Esophagus (tissue), 2 donors: ENCODE results near the gene RNF213. TPM values are rescaled to one million over a fixed set of nuclear protein-coding genes. Genes with fewer than 3 reads are reported as not detected.

Experiments
- H3K27ac ChIP-seq, 2 donors: one replicate each; pipeline ENCODE4 v1.5.1; 2013; ENCODE audit warnings: low read depth in 2 of 2, mild to moderate bottlenecking in 2 of 2, inconsistent platforms in 1 of 2, low read length in 1 of 2, moderate library complexity in 1 of 2
- H3K27me3 ChIP-seq, 2 donors: one replicate each; pipeline ENCODE4 v1.6.1; 2013; ENCODE audit warnings: low read length in 2 of 2, control low read depth in 1 of 2, mild to moderate bottlenecking in 1 of 2; ENCODE audit not compliant: insufficient read depth in 2 of 2, control insufficient read depth in 1 of 2
- H3K36me3 ChIP-seq, 2 donors: one replicate each; pipeline ENCODE4 v1.6.1; 2013; ENCODE audit warnings: low read length in 1 of 2; ENCODE audit not compliant: control insufficient read depth in 2 of 2, insufficient read depth in 2 of 2
- H3K4me1 ChIP-seq, 2 donors: one replicate each; pipeline ENCODE4 v1.6.1; 2013; ENCODE audit warnings: low read length in 1 of 2; ENCODE audit not compliant: control insufficient read depth in 2 of 2, insufficient read depth in 2 of 2
- H3K4me3 ChIP-seq, 2 donors: one replicate each; pipeline ENCODE4 v1.5.1; 2013; ENCODE audit warnings: low read length in 2 of 2, mild to moderate bottlenecking in 2 of 2, low read depth in 1 of 2, moderate library complexity in 1 of 2
- H3K9me3 ChIP-seq, 2 donors: one replicate each; pipeline ENCODE4 v1.6.1; 2013; ENCODE audit warnings: mild to moderate bottlenecking in 2 of 2, low read depth in 1 of 2, low read length in 1 of 2, moderate library complexity in 1 of 2; ENCODE audit not compliant: control insufficient read depth in 2 of 2, insufficient read depth in 1 of 2
- WGBS, 2 donors: extraction: QIAGEN DNeasy Blood & Tissue Kit; methylation state at CpG; one replicate each; pipeline ENCODE4 v1.1.7; 2013; 5-methylcytosine and 5-hydroxymethylcytosine counted together
- polyA plus RNA-seq, 2 donors: library from polyadenylated mRNA; stranded (reverse); fragments of 200-250 nt; gene quantifications; one replicate each; pipeline ENCODE4 v1.2.3, GENCODE V29; 2013
- donor health status: healthy with polysubstance abuse.
- donor health status: Bipolar disorder and iron deficiency.

Gene RNF213
- polyA plus RNA-seq, 2 donors = 17.9 to 54.7 TPM

DNA sequence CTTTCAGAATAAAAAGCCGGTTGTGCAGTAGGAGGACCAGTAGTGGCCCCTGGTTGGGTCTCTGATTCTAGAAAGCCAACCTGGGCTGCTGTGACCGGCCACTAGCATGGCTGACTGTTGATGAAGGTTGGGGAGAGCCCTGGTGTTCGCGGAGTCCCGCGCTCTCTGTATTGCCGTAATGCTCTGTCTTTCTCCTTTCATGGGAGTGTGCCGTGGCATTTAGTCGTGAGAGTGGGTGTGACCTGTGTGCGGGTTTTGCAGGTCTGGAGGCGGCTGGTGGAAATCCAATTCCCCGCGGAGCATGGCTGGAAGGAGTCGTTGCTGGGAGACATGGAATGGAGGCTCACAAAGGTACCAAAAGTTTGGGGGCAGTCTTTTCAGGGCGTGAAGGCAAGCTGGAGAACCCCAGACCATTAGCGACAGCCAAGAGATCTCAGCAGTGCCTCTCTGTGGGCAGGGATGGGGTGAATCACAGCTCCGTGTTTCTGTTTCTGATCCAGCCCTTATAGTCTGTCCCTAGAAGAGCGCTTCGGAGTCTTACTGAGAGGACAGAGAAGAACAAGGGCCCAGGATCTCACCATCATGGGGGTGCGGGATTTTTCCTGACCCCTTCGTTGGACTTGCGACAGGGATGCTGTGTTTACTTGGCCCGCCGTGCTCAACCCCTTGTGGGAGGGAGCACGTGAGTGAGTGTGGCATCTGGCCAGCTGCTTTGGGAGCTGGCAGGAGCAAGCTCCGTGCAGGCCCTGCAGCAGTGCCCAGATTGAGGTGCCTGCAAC is 56.5 kb downstream of the RNF213 start:
- Histone ChIP-seq H3K36me3 (peaks cover 9 to 47% of the 10 kb centered on the region in 2 donors), H3K4me1 (no peaks in the 10 kb centered on the region), H3K9me3 (no peaks in the 10 kb centered on the region), H3K27me3 (no peaks in the 10 kb centered on the region), H3K27ac (no peak overlapping the region), H3K4me3 (no peak overlapping the region)
- WGBS, 2 donors = 85 to 86% methylated on average over 26 of the region's 26 CpGs

DNA sequence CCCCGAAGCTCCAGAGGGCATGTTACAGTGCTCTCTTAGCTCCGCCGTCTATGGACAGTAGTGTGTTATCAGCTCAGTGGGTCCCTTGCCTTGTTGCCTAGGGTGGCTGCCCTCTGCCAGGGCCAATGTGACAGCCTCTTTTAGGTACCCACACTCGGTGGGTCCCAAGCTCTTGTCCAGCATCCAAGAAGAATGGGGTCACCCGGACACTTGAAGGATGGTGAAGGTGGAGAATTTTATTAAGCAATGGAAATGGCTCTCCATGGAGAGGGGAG is 57.0 kb downstream of the RNF213 start:
- 83 to 85% methylated on average over 5 of the region's 5 CpGs for WGBS, 2 donors
- peaks cover 7 to 44% of the 10 kb centered on the region in 2 donors for H3K36me3 ChIP-seq
- no peaks in the 10 kb centered on the region for H3K9me3 ChIP-seq
- H3K27me3 ChIP-seq = no peaks in the 10 kb centered on the region
- no peak overlapping the region for H3K4me3 ChIP-seq
- no peaks in the 10 kb centered on the region for H3K4me1 ChIP-seq
- no peak overlapping the region for H3K27ac ChIP-seq

DNA sequence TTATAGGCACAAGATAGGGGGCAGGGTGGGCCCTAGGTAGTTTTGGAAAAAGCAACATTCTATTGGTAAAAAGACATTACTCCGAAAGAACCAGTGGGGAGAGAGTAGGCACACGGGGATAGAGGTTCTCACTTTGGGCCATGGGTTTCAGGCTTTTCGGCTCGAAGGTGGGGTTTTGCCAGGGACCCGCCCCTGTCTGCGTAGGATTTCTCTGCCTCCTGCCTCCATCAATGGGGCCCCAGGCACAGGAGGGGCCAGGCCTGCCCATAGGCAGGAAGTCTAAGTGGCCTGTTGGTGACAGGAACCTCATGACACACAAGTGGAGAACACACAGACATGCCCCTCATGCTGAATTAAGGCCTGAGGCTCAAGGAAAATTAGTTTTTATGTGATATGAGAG is 57.5 kb downstream of the RNF213 start:
- Histone ChIP-seq H3K9me3 (no peaks in the 10 kb centered on the region), H3K27ac (no peak overlapping the region), H3K4me3 (no peak overlapping the region), H3K4me1 (no peaks in the 10 kb centered on the region), H3K36me3 (peaks cover 2 to 39% of the 10 kb centered on the region in 2 donors), H3K27me3 (no peaks in the 10 kb centered on the region)
- WGBS, 2 donors = 93 to 96% methylated on average over 6 of the region's 6 CpGs

DNA sequence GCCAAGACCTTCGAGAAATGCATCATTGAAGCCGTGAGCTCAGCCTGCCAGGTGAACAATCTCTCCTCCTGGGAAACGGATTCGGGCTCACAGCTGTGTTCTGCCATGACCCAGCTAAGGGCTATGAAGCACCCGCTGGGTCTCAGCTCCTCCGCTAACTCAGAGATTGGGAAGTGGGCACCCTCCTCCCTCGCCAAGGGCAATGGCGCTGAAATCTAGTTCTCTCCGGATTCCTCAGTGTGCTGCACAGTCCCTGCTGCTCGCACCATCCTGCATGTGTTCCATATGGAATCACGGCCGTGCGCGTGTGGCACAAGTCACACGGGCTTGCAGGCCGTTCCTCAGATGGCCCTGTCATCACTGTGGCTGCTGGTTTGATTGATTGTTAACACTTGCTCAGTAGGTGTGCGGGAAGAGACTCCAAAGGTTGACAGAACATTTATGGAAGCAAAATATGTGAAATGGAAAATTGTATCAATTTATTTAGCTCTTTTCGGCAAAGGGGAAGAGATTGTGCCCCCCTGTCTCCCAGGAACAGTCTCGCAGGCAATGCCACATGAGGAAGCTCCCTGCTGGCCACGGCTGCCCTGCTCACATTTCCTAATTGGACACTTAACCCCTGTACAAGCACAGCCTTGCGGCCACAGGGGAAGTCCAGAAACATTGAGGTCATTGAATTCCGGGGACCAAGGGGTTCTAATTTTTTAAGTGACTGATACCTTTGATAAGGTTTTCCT is 58.8 kb downstream of the RNF213 start:
- Histone ChIP-seq H3K4me1 (no peaks in the 10 kb centered on the region), H3K27me3 (no peaks in the 10 kb centered on the region), H3K9me3 (no peaks in the 10 kb centered on the region), H3K27ac (no peak overlapping the region), H3K4me3 (no peak overlapping the region), H3K36me3 (peaks cover 2 to 34% of the 10 kb centered on the region in 2 donors)
- 88 to 89% methylated on average over 22 of the region's 22 CpGs for WGBS, 2 donors

DNA sequence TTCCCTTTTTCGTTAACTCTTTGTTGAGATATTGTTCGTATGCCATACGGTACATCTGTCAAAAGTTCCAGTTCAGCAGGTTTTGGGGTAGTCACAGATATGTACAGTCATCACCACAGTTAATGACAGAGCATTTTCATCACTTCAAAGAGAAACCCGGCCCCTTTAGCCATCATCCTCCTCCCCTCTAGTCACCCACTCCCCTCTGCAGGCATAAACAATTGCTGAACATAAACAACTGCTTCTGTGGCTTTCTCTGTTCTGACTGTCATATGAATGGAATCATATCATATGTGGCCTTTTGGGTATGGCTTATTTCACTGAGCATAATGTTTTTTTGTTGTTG is 59.3 kb downstream of the RNF213 start:
- no peak overlapping the region for H3K27ac ChIP-seq
- H3K4me3 ChIP-seq = no peak overlapping the region
- WGBS, 2 donors = 72 to 75% methylated on average over 4 of the region's 4 CpGs
- no peaks in the 10 kb centered on the region for H3K9me3 ChIP-seq
- H3K36me3 ChIP-seq = peaks cover 2 to 35% of the 10 kb centered on the region in 2 donors
- no peaks in the 10 kb centered on the region for H3K4me1 ChIP-seq
- no peaks in the 10 kb centered on the region for H3K27me3 ChIP-seq

DNA sequence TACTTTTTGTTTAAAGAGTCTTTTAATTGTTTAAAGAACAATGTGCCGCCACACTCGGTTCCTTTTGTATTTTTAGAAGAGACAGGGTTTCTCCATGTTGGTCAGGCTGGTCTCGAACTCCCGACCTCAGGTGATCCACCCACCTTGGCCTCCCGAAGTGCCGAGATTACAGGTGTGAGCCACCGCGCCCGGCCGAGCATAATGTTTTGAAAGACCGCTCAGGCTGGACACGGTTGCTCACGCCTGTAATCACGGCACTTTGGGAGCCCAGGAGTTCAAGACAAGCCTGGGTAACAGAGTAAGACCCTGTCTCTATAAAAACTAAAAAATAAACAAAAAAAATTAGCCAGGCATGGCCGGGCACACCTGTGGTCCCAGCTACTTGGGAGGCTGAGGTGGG is 59.8 kb downstream of the RNF213 start:
- 94 to 96% methylated on average over 15 of the region's 15 CpGs for WGBS, 2 donors
- Histone ChIP-seq H3K27ac (no peak overlapping the region), H3K4me1 (no peaks in the 10 kb centered on the region), H3K36me3 (peaks cover 2 to 39% of the 10 kb centered on the region in 2 donors), H3K9me3 (no peaks in the 10 kb centered on the region), H3K4me3 (no peak overlapping the region), H3K27me3 (no peaks in the 10 kb centered on the region)

DNA sequence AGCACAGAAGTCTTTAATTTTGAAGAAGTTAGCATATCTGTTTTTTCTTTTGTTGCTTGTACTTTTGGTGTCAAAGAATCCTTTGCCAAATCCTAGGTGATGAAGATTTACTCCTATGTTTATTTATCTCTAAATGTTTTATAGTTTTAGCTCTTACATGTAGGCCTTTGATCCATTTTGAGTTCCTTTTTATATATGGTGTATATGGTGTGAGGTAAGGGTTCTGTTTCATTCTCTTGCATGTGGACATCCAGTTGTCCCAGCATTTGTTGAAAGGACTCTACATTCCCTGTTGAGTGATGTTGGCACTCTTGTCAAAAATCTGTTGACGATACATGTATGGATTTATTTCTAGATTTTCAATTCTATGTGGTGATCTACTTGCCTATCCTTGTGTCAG is 62.2 kb downstream of the RNF213 start:
- Histone ChIP-seq H3K4me1 (no peaks in the 10 kb centered on the region), H3K4me3 (no peak overlapping the region), H3K36me3 (peaks cover under 1 to 24% of the 10 kb centered on the region in 2 donors), H3K27ac (no peak overlapping the region), H3K9me3 (no peaks in the 10 kb centered on the region), H3K27me3 (no peaks in the 10 kb centered on the region)
- WGBS, 2 donors = 97 to 98% methylated on average over 1 of the region's 1 CpG

DNA sequence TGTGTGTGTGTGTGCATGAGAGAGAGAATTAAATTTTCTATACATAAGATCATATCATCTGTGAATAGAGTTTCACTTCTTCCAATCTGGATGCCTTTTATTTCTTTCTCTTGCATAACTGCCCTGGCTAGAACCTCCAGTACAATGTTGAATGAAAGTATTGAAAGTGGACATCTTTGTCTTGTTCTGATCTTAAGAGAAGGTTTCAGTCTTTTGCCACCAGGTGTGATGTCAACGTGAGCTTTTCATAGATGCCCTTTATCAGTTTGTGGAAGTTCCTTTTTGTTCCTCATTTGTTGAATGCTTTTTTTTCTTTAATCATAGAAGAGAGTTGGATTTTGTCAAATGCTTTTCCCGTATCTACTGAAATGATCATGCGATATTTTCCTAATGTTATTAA is 63.3 kb downstream of the RNF213 start:
- no peaks in the 10 kb centered on the region for H3K4me1 ChIP-seq
- H3K4me3 ChIP-seq = no peak overlapping the region
- no peaks in the 10 kb centered on the region for H3K27me3 ChIP-seq
- H3K27ac ChIP-seq = no peak overlapping the region
- H3K9me3 ChIP-seq = no peaks in the 10 kb centered on the region
- peaks cover 9 to 22% of the 10 kb centered on the region in 2 donors for H3K36me3 ChIP-seq
- 88 to 92% methylated on average over 3 of the region's 3 CpGs for WGBS, 2 donors

DNA sequence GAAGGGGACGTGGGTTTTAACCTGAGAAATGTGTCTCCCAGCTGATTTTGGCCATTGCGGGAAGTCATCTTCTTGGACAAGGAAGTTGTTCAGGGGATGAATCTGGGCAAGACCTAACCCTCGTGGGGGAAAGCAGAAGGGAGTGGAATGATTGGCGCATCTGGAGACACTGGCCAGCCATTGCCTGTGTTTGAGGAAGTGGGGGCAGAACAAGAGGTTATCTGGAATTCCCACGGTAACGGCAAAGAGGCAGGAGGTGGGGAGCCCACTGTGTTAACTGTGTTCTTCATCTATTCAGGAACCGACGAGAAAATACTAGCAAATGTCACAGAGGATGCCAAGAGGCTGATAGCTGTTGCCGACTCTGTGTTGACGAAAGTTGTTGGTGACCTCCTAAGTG is 66.9 kb downstream of the RNF213 start:
- no peaks in the 10 kb centered on the region for H3K27me3 ChIP-seq
- 71 to 74% methylated on average over 10 of the region's 10 CpGs for WGBS, 2 donors
- H3K4me3 ChIP-seq = no peak overlapping the region
- H3K27ac ChIP-seq = no peak overlapping the region
- H3K36me3 ChIP-seq = peaks cover 11 to 22% of the 10 kb centered on the region in 2 donors
- no peaks in the 10 kb centered on the region for H3K4me1 ChIP-seq
- H3K9me3 ChIP-seq = no peaks in the 10 kb centered on the region
